Left ventricle myocardium inferior (tissue), 1 donor: Measurements from ENCODE around the gene ITIH5. TPM values are rescaled to one million over a fixed set of nuclear protein-coding genes. Genes with fewer than 3 reads are reported as not detected.

ENCODE experiments used
- DNase-seq: peaks from one replicate; pipeline ENCODE4 v3.0.0-alpha.2; 2020
- H3K27ac ChIP-seq: fragments of 200-600 bp; replicated peaks from 2 replicates; pipeline ENCODE4 v1.8.0; 2021
- H3K27me3 ChIP-seq: fragments of 200-600 bp; 2 replicates; pipeline ENCODE4 v1.8.0; 2021; ENCODE audit warnings: low read depth
- H3K36me3 ChIP-seq: fragments of 200-600 bp; 2 replicates; pipeline ENCODE4 v1.8.0; 2021
- H3K4me1 ChIP-seq: fragments of 200-600 bp; 2 replicates; pipeline ENCODE4 v1.8.0; 2021
- H3K4me3 ChIP-seq: fragments of 200-600 bp; 2 replicates; pipeline ENCODE4 v1.8.0; 2021; ENCODE audit warnings: mild to moderate bottlenecking, moderate library complexity
- H3K9me3 ChIP-seq: fragments of 200-600 bp; replicated peaks from 2 replicates; pipeline ENCODE4 v1.8.0; 2021
- intact Hi-C: fragments of 100-400 bp; cut with micrococcal nuclease; formaldehyde crosslinking; loops from one replicate; pipeline ENCODE4 v1.11.0; 2022
- total RNA-seq: library from RNA; stranded (reverse); fragmentation: NEBNext Ultra II Directional; extraction: Animal tissue kit (Norgen Biotek cat#: 25700); gene quantifications from one replicate; pipeline ENCODE4 v1.2.1, GENCODE V29; 2021
- TF ChIP-seq, protein P1 (sequence below): fragments of 200-600 bp; IDR thresholded peaks from 2 replicates; pipeline ENCODE4 v1.8.0; 2021; ENCODE audit warnings: antibody characterized with exemption, mild to moderate bottlenecking, borderline replicate concordance
- donor health status: DM: no; HTN: yes; CAD: no; lungs with severe emphysema.

ITIH5 gene
- total RNA-seq, 1 donor from 2014 or later, result 10.8 TPM

GRCh38 chr10:7565871-7566270, 100.9 kb downstream of the ITIH5 start:
- no peaks in the 10 kb centered on the region for H3K9me3 ChIP-seq
- H3K27ac ChIP-seq, result no peak overlapping the region
- H3K4me3 ChIP-seq, result no peak overlapping the region
- no peak for DNase-seq
- H3K36me3 ChIP-seq, result peaks cover 4% of the 10 kb centered on the region
- H3K27me3 ChIP-seq, result peaks cover 3% of the 10 kb centered on the region
- peaks cover 34% of the 10 kb centered on the region for H3K4me1 ChIP-seq
- intact Hi-C loops, result no loop called here
- TF ChIP-seq, protein P1, sequence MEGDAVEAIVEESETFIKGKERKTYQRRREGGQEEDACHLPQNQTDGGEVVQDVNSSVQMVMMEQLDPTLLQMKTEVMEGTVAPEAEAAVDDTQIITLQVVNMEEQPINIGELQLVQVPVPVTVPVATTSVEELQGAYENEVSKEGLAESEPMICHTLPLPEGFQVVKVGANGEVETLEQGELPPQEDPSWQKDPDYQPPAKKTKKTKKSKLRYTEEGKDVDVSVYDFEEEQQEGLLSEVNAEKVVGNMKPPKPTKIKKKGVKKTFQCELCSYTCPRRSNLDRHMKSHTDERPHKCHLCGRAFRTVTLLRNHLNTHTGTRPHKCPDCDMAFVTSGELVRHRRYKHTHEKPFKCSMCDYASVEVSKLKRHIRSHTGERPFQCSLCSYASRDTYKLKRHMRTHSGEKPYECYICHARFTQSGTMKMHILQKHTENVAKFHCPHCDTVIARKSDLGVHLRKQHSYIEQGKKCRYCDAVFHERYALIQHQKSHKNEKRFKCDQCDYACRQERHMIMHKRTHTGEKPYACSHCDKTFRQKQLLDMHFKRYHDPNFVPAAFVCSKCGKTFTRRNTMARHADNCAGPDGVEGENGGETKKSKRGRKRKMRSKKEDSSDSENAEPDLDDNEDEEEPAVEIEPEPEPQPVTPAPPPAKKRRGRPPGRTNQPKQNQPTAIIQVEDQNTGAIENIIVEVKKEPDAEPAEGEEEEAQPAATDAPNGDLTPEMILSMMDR, result no peak

DNA sequence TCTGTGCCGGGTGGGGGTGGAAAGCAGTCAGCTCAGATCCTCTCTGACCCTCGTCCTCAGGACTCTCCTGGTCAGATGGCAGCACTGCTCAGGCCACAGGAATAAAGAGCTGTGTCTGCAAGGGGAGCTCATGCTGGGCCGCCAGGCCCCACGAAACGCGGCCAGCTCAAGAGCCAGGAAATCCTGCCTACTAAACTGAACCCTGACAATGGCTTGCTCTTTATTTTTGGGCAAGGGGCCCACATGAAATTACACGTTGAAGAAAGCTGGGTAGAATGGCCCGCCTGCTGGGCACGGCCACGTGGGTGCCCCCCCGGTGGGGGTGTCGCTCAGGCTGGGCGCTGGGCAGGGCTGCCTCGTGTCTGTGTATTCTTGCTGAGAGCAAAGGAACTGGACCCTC, 103.0 kb downstream of the ITIH5 start:
- no peak for DNase-seq
- H3K9me3 ChIP-seq, result no peaks in the 10 kb centered on the region
- H3K4me3 ChIP-seq, result no peak overlapping the region
- intact Hi-C loops, result no loop called here
- peak overlapping the region; percentile 71 for H3K27ac ChIP-seq
- H3K36me3 ChIP-seq, result no peaks in the 10 kb centered on the region
- H3K4me1 ChIP-seq, result peaks cover 41% of the 10 kb centered on the region
- no peaks in the 10 kb centered on the region for H3K27me3 ChIP-seq
- TF ChIP-seq, protein P1, result no peak

GRCh38 chr10:7563368-7563767, 103.4 kb downstream of the ITIH5 start:
- Histone ChIP-seq H3K4me3 (no peak overlapping the region), H3K27ac (peak overlapping the region; percentile 71), H3K27me3 (no peaks in the 10 kb centered on the region), H3K36me3 (no peaks in the 10 kb centered on the region), H3K9me3 (no peaks in the 10 kb centered on the region), H3K4me1 (peaks cover 41% of the 10 kb centered on the region)
- intact Hi-C loops, result no loop called here
- TF ChIP-seq, protein P1, result no peak
- peak; percentile 62 for DNase-seq

- Histone ChIP-seq H3K27ac (peak overlapping the region; percentile 71), H3K4me1 (peaks cover 41% of the 10 kb centered on the region), H3K9me3 (no peaks in the 10 kb centered on the region), H3K27me3 (no peaks in the 10 kb centered on the region), H3K4me3 (no peak overlapping the region), H3K36me3 (no peaks in the 10 kb centered on the region)
- DNase-seq, result no peak
- intact Hi-C loops, result no loop called here
- TF ChIP-seq, protein P1, result no peak
Measured at GRCh38 chr10:7561985-7562384, 104.8 kb downstream of the ITIH5 start.

DNA sequence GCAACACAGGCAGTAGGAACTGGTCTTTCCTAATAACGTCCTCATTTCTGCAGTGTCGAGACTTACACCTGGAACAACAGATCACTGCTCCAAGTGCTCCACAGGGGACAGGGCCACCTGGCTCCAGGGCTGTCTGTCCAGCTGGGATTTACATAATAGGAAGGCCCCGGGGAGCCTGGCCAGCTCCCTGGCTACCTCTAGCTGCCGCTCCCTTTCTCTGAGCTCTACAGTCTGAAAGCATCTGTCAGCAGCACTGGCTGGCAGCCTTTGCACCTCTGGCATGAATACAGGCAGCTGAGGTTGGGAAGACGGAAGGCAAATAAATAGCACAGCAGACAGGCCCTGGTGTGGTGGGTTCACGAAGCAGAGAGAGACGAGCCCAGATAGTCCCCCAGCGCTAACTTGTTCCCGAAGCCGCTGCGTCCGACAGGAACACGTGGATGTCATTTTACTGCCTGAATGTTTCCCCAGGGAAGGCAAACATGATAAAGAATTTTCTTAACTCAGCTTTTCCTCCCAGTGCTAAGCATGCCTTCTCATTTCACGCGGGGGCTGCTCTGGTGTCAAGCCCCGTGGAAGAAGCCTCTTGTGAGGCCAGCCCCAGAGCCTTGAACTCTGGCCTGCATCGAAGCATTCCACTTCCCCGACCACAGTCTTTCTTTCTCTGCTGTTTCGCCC, 105.4 kb downstream of the ITIH5 start:
- no peaks in the 10 kb centered on the region for H3K9me3 ChIP-seq
- peak; percentile 88 for DNase-seq

More for the DNA sequence above, 105.4 kb downstream of the ITIH5 start:
- H3K4me3 ChIP-seq, result peak overlapping the region; percentile 4
- no peaks in the 10 kb centered on the region for H3K27me3 ChIP-seq
- intact Hi-C loops, result no loop called here
- TF ChIP-seq, protein P1, result peak; percentile 25
- peaks cover 41% of the 10 kb centered on the region for H3K4me1 ChIP-seq
- no peaks in the 10 kb centered on the region for H3K36me3 ChIP-seq
- peak overlapping the region; percentile 71 for H3K27ac ChIP-seq
